Bone marrow (tissue), 2 donors: ENCODE measurements around the gene FAM171A1.
"Not testable (repeated sequence)": the region's sequence is repeated elsewhere in the genome, so short reads cannot be mapped to it uniquely, and the experiment has no call there.

ENCODE experiments used
- DNase-seq, 2 donors: peaks; one replicate each; lab custom pipeline; 2025; lab: John Stamatoyannopoulos, UW

The FAM171A1 gene

DNA sequence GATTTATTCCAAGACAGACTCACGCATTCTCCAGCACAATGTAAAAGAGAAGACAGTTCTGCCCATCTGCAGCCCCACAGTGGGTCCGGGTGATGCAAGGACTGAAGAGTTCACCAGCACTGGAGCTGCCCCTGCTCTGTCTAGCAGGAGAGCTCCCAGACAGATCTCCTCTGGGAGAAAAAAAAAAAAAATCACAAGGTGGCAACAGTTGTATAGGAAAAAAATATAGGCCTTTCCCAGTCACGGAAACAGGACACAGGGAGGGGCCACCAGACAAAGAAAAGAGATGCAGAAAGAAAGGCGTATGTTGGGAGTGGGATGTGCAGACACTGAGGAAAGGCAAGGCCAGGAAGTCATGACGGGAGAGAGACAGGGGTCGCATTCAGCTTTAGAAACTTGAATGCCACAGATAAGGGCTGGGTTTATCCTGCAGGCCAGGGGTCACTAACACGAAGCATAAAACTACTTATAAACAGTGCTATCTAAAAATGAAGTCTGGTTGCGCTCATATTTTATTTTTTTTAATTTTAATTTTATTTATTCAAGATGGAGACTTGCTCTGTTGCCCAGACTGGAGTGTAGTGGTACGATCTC lies 54.1 kb downstream of the FAM171A1 start:
- DNase-seq = no peak

DNA sequence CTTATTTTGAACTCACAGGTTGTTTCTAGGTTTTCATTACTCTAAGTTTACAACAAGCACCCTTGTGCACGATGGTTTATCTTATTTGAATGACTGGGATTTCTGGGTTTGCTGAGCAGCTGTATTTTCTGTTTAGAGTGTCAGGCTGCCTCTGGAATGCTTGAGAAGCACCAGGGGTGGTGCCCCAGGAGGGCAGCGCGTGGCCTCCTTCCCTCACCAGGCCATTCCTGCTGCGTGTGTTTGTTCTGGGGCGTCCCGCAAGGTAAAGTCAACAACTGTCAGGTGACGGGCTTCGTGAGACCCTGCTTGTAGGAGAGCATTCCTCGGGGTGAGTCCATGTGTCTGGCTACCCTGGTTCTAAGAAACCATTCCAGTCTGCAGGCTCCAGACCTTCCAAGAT lies 54.9 kb downstream of the FAM171A1 start:
- DNase-seq = no peak

DNA sequence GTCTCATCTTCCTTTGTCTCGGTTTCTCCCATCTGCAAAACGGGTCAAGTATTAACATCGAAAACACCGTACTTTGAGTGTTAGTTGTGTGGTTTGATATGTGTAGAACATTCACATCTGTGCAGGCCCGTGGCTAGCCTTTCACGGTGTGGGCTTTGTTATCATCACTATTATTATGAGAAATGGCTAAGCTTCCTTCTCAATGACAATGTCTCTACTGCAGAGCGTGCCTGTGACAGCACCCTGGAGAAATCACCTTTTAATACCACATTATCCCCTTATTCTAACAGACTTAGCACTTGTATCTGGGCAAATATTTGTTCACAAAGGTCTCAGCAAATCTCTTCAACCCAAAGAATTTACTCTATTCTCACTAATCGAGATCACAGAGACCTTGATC lies 55.8 kb downstream of the FAM171A1 start:
- no peak for DNase-seq

- DNase-seq = no peak
These were observed 56.5 kb downstream of the FAM171A1 start for GRCh38 chr10:15314482-15315045.

DNA sequence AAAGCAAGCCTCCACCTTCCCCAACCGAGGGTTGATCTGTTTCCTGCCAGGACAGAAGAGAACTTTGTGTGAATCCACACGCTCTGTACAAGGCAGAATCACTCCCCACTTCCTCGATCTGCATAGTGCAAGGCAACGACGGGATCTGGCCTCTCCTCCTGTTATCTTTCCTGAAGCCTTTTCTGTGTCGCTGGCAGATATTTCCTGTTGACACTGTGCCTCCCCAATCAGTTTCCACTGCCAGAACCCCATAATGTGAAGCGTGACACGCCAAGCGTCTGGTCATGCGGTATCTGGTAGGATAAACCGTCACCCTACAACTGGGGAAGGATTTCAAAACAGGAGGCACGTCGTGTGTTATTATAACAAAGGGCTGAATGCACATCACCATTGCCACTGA lies 57.2 kb downstream of the FAM171A1 start:
- peak in 1 of 2 donors; percentile 70 for DNase-seq

GRCh38 chr10:15313047-15313446 lies 58.0 kb downstream of the FAM171A1 start:
- no peak for DNase-seq

DNA sequence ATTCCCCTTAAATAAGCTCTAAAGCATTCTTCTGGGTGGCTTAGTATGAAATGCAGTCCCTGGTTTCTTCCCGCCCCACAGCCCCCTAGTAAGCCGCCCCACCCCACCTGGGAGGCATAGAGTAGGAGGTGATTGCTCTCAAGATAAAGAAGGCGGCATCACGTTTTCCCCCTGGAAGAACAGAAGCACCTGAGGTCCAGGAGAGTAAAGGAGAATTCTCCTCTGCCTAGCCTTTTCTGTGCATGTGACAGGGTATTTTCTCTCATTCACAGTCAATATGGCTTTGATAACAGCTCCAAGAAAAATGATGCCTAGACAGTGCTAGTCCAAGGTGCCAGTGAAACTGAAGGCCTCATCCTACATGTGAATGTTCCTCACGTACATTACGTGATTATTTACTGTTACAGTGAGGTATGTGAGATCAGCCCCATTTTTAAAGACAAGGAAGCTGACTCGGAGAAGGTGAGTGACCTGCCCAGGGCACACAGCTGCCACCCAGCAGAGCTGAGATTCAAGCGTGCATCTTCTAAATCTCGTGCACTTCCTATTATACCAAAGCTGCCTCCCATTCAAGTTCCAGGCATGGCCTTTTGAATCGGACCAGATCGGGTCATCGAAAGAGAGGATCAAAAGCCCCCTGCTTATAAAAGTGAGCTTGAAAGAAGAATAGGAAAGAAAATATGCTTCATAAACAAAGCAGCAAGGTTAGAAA lies 59.4 kb downstream of the FAM171A1 start:
- no peak for DNase-seq

DNA sequence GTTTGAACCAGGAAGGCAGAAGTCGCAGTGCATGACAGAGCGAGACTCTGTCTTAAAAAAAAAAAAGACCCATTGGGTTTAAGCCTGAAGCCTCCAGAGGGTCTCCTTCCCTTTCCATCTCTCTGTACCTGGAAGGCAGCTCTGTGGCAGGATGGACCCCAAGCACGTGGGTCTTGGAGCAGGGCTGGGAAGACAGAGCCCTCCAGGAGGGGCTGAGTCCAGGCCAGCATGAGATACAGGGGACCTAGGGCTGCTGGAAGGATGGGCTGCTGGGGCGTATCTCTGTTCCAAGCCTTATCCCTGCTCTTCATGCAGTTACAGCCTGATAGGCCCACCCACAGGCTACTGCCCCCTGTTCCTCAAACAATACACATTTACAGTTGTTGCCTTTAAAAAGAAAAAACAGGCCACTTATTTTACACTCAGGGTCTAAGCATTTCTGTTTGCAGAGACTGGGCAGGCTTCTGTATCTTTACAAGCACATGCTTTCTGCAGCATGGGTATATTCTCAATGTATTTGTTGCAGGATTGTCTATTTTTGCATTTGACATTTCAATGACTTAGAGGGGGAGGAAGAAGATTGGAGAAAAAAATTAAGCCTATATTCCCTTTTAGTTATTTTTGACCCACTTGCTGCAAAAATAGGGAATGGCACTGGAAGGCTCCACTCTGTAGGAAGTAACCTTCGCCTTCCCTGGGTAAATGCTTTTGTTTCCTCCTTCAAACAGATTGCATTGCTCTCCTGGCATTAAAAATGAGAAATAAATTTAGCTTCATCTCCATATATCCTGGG lies 60.1 kb downstream of the FAM171A1 start:
- no peak for DNase-seq

GRCh38 chr10:15309221-15309620 lies 61.9 kb downstream of the FAM171A1 start:
- DNase-seq = no peak

DNA sequence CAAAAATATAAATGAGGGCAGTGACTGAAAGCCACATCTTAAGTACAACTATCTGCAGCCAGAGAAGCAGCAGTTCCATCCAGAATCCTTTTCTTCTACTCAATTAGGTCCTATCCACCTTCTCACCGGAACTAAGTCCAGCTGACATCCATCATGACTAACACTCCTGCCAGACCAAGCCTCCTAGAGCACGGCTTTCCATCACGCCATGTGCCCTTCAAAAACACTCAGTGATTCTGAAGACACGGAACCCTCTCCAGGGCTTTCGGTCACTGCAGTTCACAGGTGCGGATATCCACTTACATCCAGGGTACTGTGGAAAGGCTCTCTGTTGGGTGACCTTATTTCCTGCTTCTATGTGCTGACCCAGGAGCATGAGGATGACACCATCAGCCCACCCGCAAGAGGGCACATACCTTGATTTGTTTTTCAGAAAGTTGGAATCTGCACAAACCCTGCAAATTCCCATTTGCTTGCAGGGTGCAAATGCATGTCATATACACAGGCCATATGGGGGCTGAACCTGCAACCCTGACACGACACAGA lies 64.3 kb downstream of the FAM171A1 start:
- no peak for DNase-seq

- no peak for DNase-seq
These were observed 65.5 kb downstream of the FAM171A1 start for GRCh38 chr10:15305634-15306033.

GRCh38 chr10:15305161-15305560 lies 65.9 kb downstream of the FAM171A1 start:
- no peak for DNase-seq

- not testable (repeated sequence) for DNase-seq
These were observed 68.7 kb downstream of the FAM171A1 start for GRCh38 chr10:15302188-15302956.

DNA sequence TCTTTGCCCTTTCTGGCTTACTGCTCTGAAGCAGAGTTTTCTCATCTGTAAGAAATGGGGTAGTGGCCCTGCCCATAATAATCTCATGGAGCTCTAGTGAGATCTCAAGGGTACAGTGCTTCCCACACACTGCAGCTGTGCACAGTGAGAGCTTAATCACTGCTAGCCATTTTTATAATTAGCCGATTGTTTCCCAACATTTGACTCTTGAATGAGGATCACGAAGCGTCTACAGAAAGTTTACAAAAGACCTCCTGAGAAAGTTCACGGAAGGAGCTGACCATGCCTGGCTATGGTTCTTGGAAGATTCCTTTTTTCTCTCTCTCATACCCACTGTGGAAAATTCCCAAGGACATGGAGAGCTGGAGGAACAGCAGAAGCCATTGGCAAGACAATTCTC lies 70.4 kb downstream of the FAM171A1 start:
- no peak for DNase-seq

GRCh38 chr10:15300145-15300544 lies 70.9 kb downstream of the FAM171A1 start:
- no peak for DNase-seq

DNA sequence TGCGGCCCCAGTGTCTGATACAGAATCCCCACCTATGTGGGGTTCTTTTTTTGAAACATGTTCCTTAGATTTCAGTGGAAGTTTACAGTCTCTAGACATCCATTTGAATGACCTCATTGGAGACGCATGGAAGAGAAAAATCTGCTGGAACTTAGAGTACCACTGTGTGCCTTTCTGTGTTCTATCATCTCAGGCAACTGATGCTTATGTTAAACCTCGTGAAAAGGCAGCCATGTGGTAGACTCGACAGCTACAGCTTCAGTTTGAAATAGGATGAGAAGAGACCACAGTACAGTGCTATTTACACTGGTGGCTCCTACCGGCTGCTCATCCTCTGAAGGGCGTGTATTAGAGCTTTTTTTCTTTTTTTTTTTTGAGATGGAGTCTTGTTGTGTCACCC lies 74.4 kb downstream of the FAM171A1 start:
- no peak for DNase-seq

DNA sequence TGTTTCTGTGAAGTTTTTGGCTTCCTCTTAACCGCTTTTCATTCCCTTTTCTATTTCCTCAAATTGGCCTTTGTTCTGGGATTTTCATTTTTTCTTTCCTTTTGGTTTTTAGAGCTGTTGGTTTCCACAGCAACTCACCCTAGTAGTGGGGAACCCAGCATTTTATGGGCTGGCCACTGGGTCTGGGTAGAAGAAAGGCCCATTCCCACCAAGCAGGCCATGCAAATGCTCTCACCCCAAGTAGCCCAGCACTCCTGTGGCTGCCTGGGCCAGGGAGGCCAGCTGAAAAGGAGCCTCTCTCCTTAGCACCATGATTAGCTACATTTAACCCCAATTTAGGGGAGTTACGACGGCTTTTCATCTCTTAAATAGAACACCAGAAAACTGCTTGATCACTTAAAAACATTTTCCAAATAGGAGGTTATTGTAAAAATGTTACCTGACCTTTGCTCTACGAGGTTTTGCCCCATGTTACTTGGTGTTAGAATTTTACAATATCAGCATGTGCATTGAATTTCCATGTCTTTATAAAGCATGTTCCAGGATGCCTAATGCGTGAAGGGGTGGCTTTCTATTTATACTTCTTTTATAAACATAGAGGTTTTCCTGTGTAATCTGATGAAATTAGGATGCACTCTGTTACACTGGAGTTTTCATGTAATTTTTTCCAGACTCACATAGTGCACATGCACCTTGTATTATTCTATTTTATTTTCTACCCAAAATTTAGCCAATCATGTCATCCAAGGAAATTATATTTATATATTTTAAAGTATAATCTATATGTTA lies 75.4 kb downstream of the FAM171A1 start:
- no peak for DNase-seq

GRCh38 chr10:15293862-15294842 lies 76.9 kb downstream of the FAM171A1 start:
- DNase-seq = no peak

- no peak for DNase-seq
These were observed 80.4 kb downstream of the FAM171A1 start for GRCh38 chr10:15290671-15291070.

DNA sequence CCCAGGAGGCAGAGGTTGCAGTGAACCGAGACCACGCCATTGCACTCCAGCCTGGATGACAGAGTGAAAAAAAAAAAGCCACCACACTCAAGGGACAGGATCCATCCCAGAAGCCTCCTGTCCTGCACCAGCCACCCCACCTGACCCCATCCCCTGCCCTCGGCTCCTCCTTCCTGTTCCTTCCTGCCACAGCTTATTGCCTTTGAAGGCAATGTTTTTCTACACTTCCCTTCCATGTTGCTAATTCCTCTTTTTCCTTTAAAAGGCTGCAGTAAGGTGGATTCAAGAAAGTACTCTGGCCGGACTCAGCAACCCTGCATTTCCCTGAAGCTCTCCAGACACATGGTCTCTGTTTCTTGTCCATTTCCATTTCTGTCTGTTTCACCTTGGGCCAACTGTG lies 80.9 kb downstream of the FAM171A1 start:
- no peak for DNase-seq
